ENCODE data around the gene MYO5A. TPM values are rescaled to one million over a fixed set of nuclear protein-coding genes. Genes with fewer than 3 reads are reported as not detected.

MYO5A gene
- total RNA-seq, 1 donor from 2014 or later = 55.0 TPM

GRCh38 chr15:52306270-52306669 is 222.4 kb downstream of the MYO5A start:
- Histone ChIP-seq H3K9me3 (no peaks in the 10 kb centered on the region), H3K27ac (no peak overlapping the region), H3K4me3 (no peak overlapping the region), H3K27me3 (no peaks in the 10 kb centered on the region), H3K4me1 (no peaks in the 10 kb centered on the region), H3K36me3 (peaks cover 9 to 12% of the 10 kb centered on the region in 2 donors)
- no peak for TF ChIP-seq CTCF (IDR thresholded peaks at IDR 0.05)
- no peak for DNase-seq (ENCODE audit: low spot score in 2 of 2)
- intact Hi-C loops (cut with DNase I) = no loop called here

GRCh38 chr15:52303093-52303772 is 225.4 kb downstream of the MYO5A start:
- Histone ChIP-seq H3K27ac (no peak overlapping the region), H3K9me3 (no peaks in the 10 kb centered on the region), H3K36me3 (no peaks in the 10 kb centered on the region), H3K4me1 (no peaks in the 10 kb centered on the region), H3K4me3 (no peak overlapping the region), H3K27me3 (no peaks in the 10 kb centered on the region)
- TF ChIP-seq CTCF (IDR thresholded peaks at IDR 0.05) = no peak
- DNase-seq (ENCODE audit: low spot score in 2 of 2) = no peak
- intact Hi-C loops (cut with DNase I) = no loop called here

- H3K4me1 ChIP-seq = no peaks in the 10 kb centered on the region
- DNase-seq (ENCODE audit: low spot score in 2 of 2) = no peak
- H3K36me3 ChIP-seq = no peaks in the 10 kb centered on the region
- H3K4me3 ChIP-seq = no peak overlapping the region
- no peaks in the 10 kb centered on the region for H3K27me3 ChIP-seq
- no peak for TF ChIP-seq CTCF (IDR thresholded peaks at IDR 0.05)
- H3K9me3 ChIP-seq = no peaks in the 10 kb centered on the region
- intact Hi-C loops (cut with DNase I) = no loop called here
- H3K27ac ChIP-seq = no peak overlapping the region
Observed at GRCh38 chr15:52301265-52301847, 227.3 kb downstream of the MYO5A start.

GRCh38 chr15:52295421-52296001 is 233.2 kb downstream of the MYO5A start, which contains the start of gene MYO5C:
Gene MYO5C, minus strand, starts transcription at chr15:52295804. Its CDS starts 168 bp downstream, at chr15:52295636.
- H3K27ac ChIP-seq = no peak within 1 kb of the TSS
- peak in 1 of 2 donors; percentile 70 for DNase-seq (ENCODE audit: low spot score in 2 of 2)
- intact Hi-C loops (cut with DNase I) = no loop called here

GRCh38 chr15:52294881-52295420 is 233.7 kb downstream of the MYO5A start:
- Histone ChIP-seq H3K4me1 (peaks cover 5 to 6% of the 10 kb centered on the region in 2 donors), H3K36me3 (no peaks in the 10 kb centered on the region), H3K27ac (no peak overlapping the region), H3K4me3 (peak overlapping the region; percentile 47 to 64), H3K9me3 (no peaks in the 10 kb centered on the region), H3K27me3 (peaks cover 8% of the 10 kb centered on the region)
- intact Hi-C loops (cut with DNase I) = no loop called here
- DNase-seq (ENCODE audit: low spot score in 2 of 2) = no peak
- TF ChIP-seq CTCF (IDR thresholded peaks at IDR 0.05) = no peak

More at GRCh38 chr15:52295421-52296001, 233.2 kb downstream of the MYO5A start, which contains the start of gene MYO5C:
- peak within 1 kb of the TSS; percentile 47 to 64 for H3K4me3 ChIP-seq
- peaks cover 8% of the 10 kb centered on the region for H3K27me3 ChIP-seq
- no peak for TF ChIP-seq CTCF (IDR thresholded peaks at IDR 0.05)
- H3K36me3 ChIP-seq = no peaks in the 10 kb centered on the region
- no peaks in the 10 kb centered on the region for H3K9me3 ChIP-seq
- H3K4me1 ChIP-seq = peaks cover 5 to 6% of the 10 kb centered on the region in 2 donors

Measured in ascending aorta (tissue), 2 donors.